HL-60 (cell line): Measurements from ENCODE around the gene MRPL33.
A peak's percentile ranks its signal among the peaks of the same experiment; 100 is the strongest.

Experiments used
- DNase-seq, 2 experiments: peaks; one replicate each; pipeline ENCODE4 v3.0.0-alpha.2; 2010 to 2020; ENCODE audit warnings: low read depth in 1 of 2, low spot score in 1 of 2
- H3K27ac ChIP-seq: fragments of 250-450 bp; sonication (Bioruptor Pico); replicated peaks from 2 replicates; pipeline ENCODE4 v1.5.1; 2020; ENCODE audit warnings: mild to moderate bottlenecking, moderate library complexity
- H3K27me3 ChIP-seq: fragments of 250-450 bp; sonication (Bioruptor Pico); 2 replicates; pipeline ENCODE4 v1.5.1; 2021; ENCODE audit warnings: mild to moderate bottlenecking, moderate library complexity; ENCODE audit not compliant: insufficient read depth, poor library complexity, severe bottlenecking
- H3K4me3 ChIP-seq: replicated peaks from 2 replicates; pipeline ENCODE4 v1.5.1; 2011; ENCODE audit warnings: mild to moderate bottlenecking, control low read depth, low read length; ENCODE audit not compliant: insufficient read depth
- GABPA ChIP-seq: IDR thresholded peaks from 2 replicates; pipeline ENCODE4 v1.6.1; 2012; ENCODE audit warnings: low read depth
- POLR2AphosphoS5 ChIP-seq: IDR thresholded peaks from 2 replicates; pipeline ENCODE4 v1.6.1; 2012; ENCODE audit warnings: low read depth
- SPI1 ChIP-seq: IDR thresholded peaks from 2 replicates; pipeline ENCODE4 v1.6.1; 2012; ENCODE audit warnings: low read depth, mild to moderate bottlenecking, borderline replicate concordance
- TF ChIP-seq, protein P1 (sequence below): IDR thresholded peaks from one replicate; pipeline ENCODE4 v1.5.1; 2011; ENCODE audit warnings: low read length, control low read depth, inconsistent platforms; ENCODE audit not compliant: insufficient read depth
- TF ChIP-seq, protein P2 (sequence below): IDR thresholded peaks from 2 replicates; pipeline ENCODE4 v1.6.1; 2012; ENCODE audit warnings: low read depth; ENCODE audit not compliant: insufficient replicate concordance

MRPL33 gene

GRCh38 chr2:27752551-27753237 lies 18.8 kb upstream of the MRPL33 start:
- Histone ChIP-seq H3K27ac (no peak overlapping the region), H3K4me3 (no peak overlapping the region), H3K27me3 (no peaks in the 10 kb centered on the region)
- DNase-seq, result no peak
- TF ChIP-seq SPI1 (no peak), POLR2AphosphoS5 (no peak)
- TF ChIP-seq, protein P1, sequence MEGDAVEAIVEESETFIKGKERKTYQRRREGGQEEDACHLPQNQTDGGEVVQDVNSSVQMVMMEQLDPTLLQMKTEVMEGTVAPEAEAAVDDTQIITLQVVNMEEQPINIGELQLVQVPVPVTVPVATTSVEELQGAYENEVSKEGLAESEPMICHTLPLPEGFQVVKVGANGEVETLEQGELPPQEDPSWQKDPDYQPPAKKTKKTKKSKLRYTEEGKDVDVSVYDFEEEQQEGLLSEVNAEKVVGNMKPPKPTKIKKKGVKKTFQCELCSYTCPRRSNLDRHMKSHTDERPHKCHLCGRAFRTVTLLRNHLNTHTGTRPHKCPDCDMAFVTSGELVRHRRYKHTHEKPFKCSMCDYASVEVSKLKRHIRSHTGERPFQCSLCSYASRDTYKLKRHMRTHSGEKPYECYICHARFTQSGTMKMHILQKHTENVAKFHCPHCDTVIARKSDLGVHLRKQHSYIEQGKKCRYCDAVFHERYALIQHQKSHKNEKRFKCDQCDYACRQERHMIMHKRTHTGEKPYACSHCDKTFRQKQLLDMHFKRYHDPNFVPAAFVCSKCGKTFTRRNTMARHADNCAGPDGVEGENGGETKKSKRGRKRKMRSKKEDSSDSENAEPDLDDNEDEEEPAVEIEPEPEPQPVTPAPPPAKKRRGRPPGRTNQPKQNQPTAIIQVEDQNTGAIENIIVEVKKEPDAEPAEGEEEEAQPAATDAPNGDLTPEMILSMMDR, result no peak
- TF ChIP-seq, protein P2, sequence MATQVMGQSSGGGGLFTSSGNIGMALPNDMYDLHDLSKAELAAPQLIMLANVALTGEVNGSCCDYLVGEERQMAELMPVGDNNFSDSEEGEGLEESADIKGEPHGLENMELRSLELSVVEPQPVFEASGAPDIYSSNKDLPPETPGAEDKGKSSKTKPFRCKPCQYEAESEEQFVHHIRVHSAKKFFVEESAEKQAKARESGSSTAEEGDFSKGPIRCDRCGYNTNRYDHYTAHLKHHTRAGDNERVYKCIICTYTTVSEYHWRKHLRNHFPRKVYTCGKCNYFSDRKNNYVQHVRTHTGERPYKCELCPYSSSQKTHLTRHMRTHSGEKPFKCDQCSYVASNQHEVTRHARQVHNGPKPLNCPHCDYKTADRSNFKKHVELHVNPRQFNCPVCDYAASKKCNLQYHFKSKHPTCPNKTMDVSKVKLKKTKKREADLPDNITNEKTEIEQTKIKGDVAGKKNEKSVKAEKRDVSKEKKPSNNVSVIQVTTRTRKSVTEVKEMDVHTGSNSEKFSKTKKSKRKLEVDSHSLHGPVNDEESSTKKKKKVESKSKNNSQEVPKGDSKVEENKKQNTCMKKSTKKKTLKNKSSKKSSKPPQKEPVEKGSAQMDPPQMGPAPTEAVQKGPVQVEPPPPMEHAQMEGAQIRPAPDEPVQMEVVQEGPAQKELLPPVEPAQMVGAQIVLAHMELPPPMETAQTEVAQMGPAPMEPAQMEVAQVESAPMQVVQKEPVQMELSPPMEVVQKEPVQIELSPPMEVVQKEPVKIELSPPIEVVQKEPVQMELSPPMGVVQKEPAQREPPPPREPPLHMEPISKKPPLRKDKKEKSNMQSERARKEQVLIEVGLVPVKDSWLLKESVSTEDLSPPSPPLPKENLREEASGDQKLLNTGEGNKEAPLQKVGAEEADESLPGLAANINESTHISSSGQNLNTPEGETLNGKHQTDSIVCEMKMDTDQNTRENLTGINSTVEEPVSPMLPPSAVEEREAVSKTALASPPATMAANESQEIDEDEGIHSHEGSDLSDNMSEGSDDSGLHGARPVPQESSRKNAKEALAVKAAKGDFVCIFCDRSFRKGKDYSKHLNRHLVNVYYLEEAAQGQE, result no peak

DNA sequence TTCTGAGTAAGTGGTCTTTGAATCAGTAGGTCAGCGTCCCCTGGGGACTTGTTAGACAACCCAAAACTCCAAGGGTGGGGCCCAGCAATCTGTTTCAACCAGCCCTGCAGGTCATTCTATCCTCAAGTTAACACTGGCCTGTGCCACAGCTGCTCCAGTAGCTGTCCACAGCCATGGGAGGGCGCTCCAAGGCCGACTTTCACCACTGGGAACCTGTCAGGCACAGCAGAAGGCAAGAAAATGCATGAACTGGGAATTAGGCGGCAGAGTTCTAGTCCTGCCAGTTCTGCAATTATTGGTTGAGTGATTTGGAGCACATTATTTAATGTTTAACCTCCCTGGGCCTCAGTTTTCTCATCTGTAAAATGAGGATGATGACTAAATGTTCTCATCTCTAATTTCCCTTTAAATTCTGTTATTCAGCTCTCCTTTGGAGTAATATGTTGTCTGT lies 17.4 kb upstream of the MRPL33 start:
- no peak overlapping the region for H3K4me3 ChIP-seq
- no peaks in the 10 kb centered on the region for H3K27me3 ChIP-seq
- DNase-seq, result peak; percentile 56 to 93
- 0 out of 2 replicates have a peak overlapping the region, but pooled peaks have one; percentile 11 for H3K27ac ChIP-seq
- TF ChIP-seq POLR2AphosphoS5 (no peak), SPI1 (peak; percentile 39; the same call in 1 of the 2 replicates)
- TF ChIP-seq, protein P1, result peak; percentile 95

DNA sequence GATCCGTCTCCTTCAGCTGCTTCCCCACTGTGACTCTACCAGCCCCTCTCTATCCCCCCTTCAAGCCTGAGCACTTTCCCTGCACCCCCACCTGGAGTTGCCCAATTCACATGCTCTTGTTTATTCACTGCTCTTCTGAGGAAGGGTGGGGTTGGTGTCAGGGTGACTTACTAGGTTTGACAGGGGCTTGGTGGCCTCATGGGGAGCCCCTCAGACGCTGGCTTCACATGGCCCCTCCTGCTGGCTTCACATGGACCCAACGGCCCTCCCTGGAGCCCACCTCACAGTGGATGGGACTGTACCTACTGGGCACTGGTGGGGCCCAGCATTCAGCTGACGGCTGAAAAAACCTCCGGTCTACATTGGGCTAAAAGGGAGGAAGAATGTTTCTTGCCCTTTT lies 16.7 kb upstream of the MRPL33 start:
- Histone ChIP-seq H3K27ac (peak overlapping the region; percentile 11; the same call in 1 of the 2 replicates), H3K27me3 (no peaks in the 10 kb centered on the region), H3K4me3 (no peak overlapping the region)
- TF ChIP-seq SPI1 (no peak), POLR2AphosphoS5 (no peak), GABPA (no peak)
- TF ChIP-seq, protein P2, result no peak
- TF ChIP-seq, protein P1, result no peak
- no peak for DNase-seq
